Measurements from ENCODE around the gene COTL1.

DNA sequence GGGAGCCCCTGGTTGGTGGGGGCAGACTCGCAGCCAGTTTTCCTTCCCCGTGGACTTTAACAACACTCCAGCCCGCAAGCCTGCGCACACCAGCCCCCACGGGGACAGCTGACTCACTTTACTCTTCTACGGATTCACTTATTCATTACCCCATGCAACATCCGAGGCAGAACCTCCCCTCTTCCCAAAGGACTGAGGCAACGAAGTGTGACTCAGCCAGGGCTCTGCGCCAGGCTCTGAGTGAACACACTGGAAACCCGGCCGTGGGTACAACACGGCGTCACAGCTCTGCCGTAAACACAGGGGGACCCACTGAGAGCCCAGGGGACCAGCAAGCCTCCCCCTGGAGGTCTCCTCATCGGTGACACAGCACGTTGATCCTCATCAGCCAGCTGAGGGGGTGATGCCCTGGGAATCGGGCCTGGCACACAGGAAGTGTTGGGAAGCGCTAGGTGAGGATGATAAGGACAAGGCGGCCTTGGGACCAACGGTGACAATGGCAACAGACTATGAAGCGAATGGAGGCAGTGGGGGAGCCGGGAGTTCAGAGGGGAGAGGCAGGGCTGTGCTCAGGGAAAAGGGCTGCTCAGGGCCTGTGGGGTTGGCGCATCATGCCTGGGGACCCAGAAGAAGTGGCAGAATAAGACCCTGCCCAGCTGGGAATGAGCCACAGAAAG, 14.6 kb downstream of the COTL1 start:
- TF ChIP-seq, protein P1, sequence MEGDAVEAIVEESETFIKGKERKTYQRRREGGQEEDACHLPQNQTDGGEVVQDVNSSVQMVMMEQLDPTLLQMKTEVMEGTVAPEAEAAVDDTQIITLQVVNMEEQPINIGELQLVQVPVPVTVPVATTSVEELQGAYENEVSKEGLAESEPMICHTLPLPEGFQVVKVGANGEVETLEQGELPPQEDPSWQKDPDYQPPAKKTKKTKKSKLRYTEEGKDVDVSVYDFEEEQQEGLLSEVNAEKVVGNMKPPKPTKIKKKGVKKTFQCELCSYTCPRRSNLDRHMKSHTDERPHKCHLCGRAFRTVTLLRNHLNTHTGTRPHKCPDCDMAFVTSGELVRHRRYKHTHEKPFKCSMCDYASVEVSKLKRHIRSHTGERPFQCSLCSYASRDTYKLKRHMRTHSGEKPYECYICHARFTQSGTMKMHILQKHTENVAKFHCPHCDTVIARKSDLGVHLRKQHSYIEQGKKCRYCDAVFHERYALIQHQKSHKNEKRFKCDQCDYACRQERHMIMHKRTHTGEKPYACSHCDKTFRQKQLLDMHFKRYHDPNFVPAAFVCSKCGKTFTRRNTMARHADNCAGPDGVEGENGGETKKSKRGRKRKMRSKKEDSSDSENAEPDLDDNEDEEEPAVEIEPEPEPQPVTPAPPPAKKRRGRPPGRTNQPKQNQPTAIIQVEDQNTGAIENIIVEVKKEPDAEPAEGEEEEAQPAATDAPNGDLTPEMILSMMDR (IDR thresholded peaks at IDR 0.05) = no peak
- TF ChIP-seq POLR2A (IDR thresholded peaks at IDR 0.05) = no peak

Measured in ovary (tissue), 3 donors.